Mesothelial cell of epicardium (in vitro differentiated cells): ENCODE data around the gene YLPM1. TPM values are rescaled to one million over a fixed set of nuclear protein-coding genes. Genes with fewer than 3 reads are reported as not detected.

ENCODE experiments used
- DNase-seq, 2 experiments: peaks; one replicate each; pipeline ENCODE4 v3.0.0; 2021; ENCODE audit warnings: low spot score in 2 of 2; ENCODE audit not compliant: unreplicated experiment in 2 of 2
- H3K27ac Mint-ChIP-seq: 2 replicates; pipeline ENCODE4 v1.8.0; 2021; ENCODE audit warnings: mixed read lengths
- H3K27me3 Mint-ChIP-seq: 2 replicates; pipeline ENCODE4 v1.8.0; 2021; ENCODE audit warnings: low read depth, mixed read lengths
- H3K36me3 Mint-ChIP-seq: 2 replicates; pipeline ENCODE4 v1.8.0; 2021; ENCODE audit warnings: mixed read lengths
- H3K4me1 Mint-ChIP-seq: 2 replicates; pipeline ENCODE4 v1.8.0; 2021; ENCODE audit warnings: mixed read lengths
- H3K4me3 Mint-ChIP-seq: 2 replicates; pipeline ENCODE4 v1.8.0; 2021; ENCODE audit warnings: mild to moderate bottlenecking, moderate library complexity, mixed read lengths
- H3K9me3 Mint-ChIP-seq: 2 replicates; pipeline ENCODE4 v1.8.0; 2021; ENCODE audit warnings: mixed read lengths
- total RNA-seq: library from RNA; stranded (reverse); gene quantifications from 3 replicates; pipeline ENCODE4 v1.2.1, GENCODE V29; 2021
- TF ChIP-seq, protein P1 (sequence below): fragments of 200-600 bp; sonication (generic); IDR thresholded peaks from one replicate; pipeline ENCODE4 v1.5.0; 2021; ENCODE audit warnings: antibody characterized with exemption; ENCODE audit not compliant: unreplicated experiment

YLPM1 gene
- total RNA-seq, 1 donor from 2014 or later: 135 TPM

DNA sequence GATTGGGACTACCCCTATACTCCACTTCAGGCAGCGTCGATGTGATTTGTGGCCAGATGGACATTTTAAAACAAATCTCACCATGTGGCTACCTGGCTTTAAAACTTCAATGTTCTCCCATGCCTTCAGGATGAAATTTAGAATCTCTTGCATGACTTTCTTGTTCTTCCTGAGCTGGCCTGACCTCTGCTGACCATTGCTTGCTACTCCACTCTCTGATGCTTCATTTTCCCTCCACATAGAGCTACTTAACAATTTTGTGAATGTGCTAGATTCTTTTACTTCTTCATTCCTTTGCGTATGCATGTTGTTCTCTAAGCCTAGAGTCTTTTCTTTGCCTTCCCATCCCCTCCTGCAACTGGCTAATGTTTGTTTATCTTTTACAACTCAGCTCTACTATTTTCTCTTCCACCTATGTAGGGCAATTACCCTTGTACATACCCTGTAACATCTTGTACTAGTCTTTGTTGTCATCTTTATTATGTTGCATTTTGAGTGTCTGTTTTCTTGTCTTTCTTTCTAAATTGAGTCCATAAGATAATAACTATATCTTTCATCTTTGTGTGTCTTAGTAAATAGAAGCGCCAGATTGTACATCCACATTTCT lies 41.2 kb downstream of the YLPM1 start:
- H3K27me3 Mint-ChIP-seq: no peaks in the 10 kb centered on the region
- H3K9me3 Mint-ChIP-seq: no peaks in the 10 kb centered on the region
- H3K4me1 Mint-ChIP-seq: peaks cover 2% of the 10 kb centered on the region
- no peak overlapping the region for H3K4me3 Mint-ChIP-seq
- no peak for DNase-seq
- TF ChIP-seq, protein P1, sequence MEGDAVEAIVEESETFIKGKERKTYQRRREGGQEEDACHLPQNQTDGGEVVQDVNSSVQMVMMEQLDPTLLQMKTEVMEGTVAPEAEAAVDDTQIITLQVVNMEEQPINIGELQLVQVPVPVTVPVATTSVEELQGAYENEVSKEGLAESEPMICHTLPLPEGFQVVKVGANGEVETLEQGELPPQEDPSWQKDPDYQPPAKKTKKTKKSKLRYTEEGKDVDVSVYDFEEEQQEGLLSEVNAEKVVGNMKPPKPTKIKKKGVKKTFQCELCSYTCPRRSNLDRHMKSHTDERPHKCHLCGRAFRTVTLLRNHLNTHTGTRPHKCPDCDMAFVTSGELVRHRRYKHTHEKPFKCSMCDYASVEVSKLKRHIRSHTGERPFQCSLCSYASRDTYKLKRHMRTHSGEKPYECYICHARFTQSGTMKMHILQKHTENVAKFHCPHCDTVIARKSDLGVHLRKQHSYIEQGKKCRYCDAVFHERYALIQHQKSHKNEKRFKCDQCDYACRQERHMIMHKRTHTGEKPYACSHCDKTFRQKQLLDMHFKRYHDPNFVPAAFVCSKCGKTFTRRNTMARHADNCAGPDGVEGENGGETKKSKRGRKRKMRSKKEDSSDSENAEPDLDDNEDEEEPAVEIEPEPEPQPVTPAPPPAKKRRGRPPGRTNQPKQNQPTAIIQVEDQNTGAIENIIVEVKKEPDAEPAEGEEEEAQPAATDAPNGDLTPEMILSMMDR: no peak
- peaks cover 27% of the 10 kb centered on the region for H3K36me3 Mint-ChIP-seq
- H3K27ac Mint-ChIP-seq: no peak overlapping the region

DNA sequence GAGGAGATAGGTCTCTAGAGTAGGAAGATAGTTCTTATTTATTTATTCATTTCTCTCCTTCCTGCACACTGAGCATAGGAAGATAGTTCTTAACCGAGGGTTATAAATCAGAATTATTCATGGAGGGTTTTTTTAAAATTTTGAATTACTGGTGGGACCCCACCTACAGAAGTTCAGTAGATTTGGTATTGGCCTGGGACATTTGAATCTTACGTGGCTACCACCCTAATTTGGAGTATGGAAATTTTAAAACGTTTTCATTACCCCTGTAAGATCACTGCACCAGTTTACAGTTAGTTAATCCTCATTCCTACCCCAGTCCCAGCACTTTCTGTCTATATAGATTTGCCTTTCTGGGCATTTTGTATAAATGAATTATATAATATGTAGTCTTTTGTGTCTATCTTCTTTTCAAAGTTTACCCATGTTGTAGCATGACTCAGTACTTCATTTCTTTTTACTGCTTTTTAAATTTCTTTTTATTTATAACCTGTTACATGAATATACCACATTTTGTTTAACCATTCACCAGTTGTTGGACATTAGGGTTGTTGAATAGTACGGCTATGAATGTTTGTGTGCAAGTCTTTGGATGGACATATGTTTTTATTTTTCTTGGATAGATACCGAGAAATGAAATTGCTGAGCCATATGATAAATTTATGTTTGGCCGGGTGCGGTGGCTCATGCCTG lies 44.9 kb downstream of the YLPM1 start:
- Mint-ChIP-seq H3K4me1 (no peaks in the 10 kb centered on the region), H3K27ac (no peak overlapping the region), H3K36me3 (peaks cover 48% of the 10 kb centered on the region), H3K9me3 (no peaks in the 10 kb centered on the region), H3K27me3 (no peaks in the 10 kb centered on the region), H3K4me3 (no peak overlapping the region)
- TF ChIP-seq, protein P1: no peak
- DNase-seq: no peak

DNA sequence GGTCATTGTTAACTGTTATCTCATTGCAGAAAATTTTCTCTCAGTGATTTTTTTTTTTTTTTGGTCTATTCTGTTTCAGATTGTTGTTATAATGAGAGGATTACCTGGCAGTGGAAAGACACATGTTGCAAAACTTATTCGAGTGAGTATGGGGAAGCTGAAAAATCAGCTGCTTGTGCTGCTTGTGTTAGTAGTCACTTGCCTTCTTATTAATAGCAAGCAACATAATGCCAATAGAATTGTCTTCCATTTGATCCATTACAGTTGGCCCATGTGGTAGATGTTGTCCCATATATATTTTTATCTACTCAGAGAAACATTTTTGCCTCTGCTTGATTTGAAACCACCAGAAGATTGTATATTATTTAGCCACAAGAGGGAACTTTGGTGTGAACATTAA lies 53.0 kb downstream of the YLPM1 start:
- Mint-ChIP-seq H3K27ac (no peak overlapping the region), H3K36me3 (peaks cover 70% of the 10 kb centered on the region), H3K27me3 (no peaks in the 10 kb centered on the region), H3K4me3 (no peak overlapping the region), H3K9me3 (no peaks in the 10 kb centered on the region), H3K4me1 (no peaks in the 10 kb centered on the region)
- TF ChIP-seq, protein P1: no peak
- DNase-seq: no peak

- Mint-ChIP-seq H3K27ac (no peak overlapping the region), H3K36me3 (peaks cover 39% of the 10 kb centered on the region), H3K9me3 (no peaks in the 10 kb centered on the region), H3K4me3 (no peak overlapping the region), H3K4me1 (no peaks in the 10 kb centered on the region), H3K27me3 (no peaks in the 10 kb centered on the region)
- DNase-seq: no peak
- TF ChIP-seq, protein P1: no peak
Measured at GRCh38 chr14:74820288-74820687, 57.2 kb downstream of the YLPM1 start.

DNA sequence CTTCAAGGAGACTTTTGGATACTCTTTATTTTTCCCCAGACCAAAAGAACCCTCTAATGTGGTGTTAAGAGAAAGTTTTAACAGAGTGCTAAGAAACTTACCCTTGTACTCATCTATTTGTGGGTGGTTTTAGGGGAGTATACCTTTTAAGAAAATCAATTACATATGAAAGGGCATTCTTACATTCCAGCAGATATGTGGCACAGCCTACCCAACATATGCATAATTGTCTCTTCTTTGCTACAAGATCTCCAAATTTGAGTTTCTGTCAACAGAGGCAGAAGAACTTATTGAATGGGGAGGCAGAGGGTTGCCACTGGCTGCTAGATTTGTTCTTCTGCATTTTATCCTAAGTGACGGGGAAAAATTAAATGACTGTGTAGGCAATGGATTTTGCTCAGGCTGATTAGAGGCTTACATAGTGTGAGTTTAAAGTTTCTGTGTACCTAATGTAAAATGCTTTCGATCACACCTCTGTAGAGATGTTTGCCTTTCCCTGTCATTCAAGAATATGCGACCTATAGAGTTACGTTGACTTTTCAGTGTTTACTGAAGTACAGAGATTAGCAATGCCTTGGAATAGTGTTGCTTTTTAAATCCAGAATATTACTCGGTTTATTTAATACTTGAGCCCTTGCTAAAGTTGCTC lies 58.3 kb downstream of the YLPM1 start:
- H3K9me3 Mint-ChIP-seq: no peaks in the 10 kb centered on the region

More for the DNA sequence above, 58.3 kb downstream of the YLPM1 start:
- no peak for DNase-seq
- peaks cover under 1% of the 10 kb centered on the region for H3K4me1 Mint-ChIP-seq
- TF ChIP-seq, protein P1: no peak
- no peak overlapping the region for H3K27ac Mint-ChIP-seq
- no peaks in the 10 kb centered on the region for H3K27me3 Mint-ChIP-seq
- peaks cover 29% of the 10 kb centered on the region for H3K36me3 Mint-ChIP-seq
- no peak overlapping the region for H3K4me3 Mint-ChIP-seq
